ENCODE data around the gene HEPN1. TPM values are rescaled to one million over a fixed set of nuclear protein-coding genes. Genes with fewer than 3 reads are reported as not detected.

The HEPN1 gene
- total RNA-seq, 1 donor from 2014 or later = not detected

- Mint-ChIP-seq H3K36me3 (ENCODE audit: insufficient read depth) (no peaks in the 10 kb centered on the region), H3K9me3 (ENCODE audit: low read depth) (no peaks in the 10 kb centered on the region), H3K4me3 (ENCODE audit: low read depth) (no peak overlapping the region), H3K4me1 (ENCODE audit: low read depth) (no peaks in the 10 kb centered on the region), H3K27me3 (peaks cover 87% of the 10 kb centered on the region), H3K27ac (no peak overlapping the region)
- TF ChIP-seq CTCF (IDR thresholded peaks at IDR 0.05; ENCODE audit: unreplicated experiment) = no peak
- no peak for DNase-seq (ENCODE audit: low spot score, unreplicated experiment)
Measured at GRCh38 chr11:124872741-124873140, 46.3 kb upstream of the HEPN1 start.

DNA sequence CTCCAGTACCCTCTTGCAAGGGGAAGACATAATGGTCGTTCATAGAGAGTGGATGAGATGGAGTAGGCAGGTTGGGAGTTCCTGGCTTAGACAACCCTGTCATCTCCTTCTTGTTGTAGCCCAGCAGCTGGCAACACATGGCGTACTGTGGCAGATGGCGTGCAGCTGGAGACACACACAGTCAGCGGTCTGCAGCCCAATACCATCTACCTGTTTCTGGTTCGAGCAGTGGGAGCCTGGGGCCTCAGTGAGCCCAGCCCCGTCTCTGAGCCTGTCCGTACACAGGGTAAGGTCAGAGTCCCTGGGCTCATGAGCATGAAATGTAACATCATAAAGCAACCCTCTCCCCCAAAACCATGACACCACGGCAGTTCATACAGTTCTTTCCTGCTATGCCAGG lies 45.1 kb upstream of the HEPN1 start:
- DNase-seq (ENCODE audit: low spot score, unreplicated experiment) = no peak
- TF ChIP-seq CTCF (IDR thresholded peaks at IDR 0.05; ENCODE audit: unreplicated experiment) = no peak
- Mint-ChIP-seq H3K4me1 (ENCODE audit: low read depth) (no peaks in the 10 kb centered on the region), H3K9me3 (ENCODE audit: low read depth) (no peaks in the 10 kb centered on the region), H3K36me3 (ENCODE audit: insufficient read depth) (no peaks in the 10 kb centered on the region), H3K27me3 (peaks cover 84% of the 10 kb centered on the region), H3K4me3 (ENCODE audit: low read depth) (no peak overlapping the region), H3K27ac (no peak overlapping the region)

DNA sequence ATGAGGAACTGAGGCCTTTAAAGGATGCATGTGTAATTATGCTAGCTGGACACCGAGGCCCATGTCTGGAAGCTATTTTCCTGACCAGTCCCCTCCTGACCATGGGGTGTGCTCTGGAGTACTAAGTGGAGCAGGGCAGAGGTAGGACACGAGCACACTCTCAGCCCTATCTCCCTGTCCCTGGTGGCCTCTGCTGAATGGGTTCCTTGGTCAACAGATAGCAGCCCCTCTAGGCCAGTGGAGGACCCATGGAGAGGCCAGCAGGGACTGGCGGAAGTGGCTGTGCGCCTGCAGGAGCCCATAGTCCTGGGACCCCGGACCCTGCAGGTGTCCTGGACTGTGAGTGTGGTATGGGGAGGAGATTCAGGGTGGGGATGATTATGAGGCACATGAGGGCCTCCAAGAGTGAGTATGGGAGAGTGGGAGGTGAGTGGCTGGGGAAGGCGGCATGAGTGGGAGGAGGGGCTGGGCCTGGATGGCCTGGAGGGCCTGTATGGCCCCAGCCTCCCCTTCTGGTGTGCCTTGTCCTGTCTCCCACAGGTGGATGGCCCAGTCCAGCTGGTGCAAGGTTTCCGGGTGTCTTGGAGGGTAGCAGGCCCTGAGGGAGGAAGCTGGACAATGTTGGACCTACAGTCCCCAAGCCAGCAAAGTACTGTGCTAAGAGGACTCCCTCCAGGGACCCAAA lies 44.3 kb upstream of the HEPN1 start:
- Mint-ChIP-seq H3K27ac (no peak overlapping the region), H3K27me3 (peaks cover 82% of the 10 kb centered on the region), H3K36me3 (ENCODE audit: insufficient read depth) (no peaks in the 10 kb centered on the region), H3K9me3 (ENCODE audit: low read depth) (no peaks in the 10 kb centered on the region), H3K4me3 (ENCODE audit: low read depth) (no peak overlapping the region), H3K4me1 (ENCODE audit: low read depth) (no peaks in the 10 kb centered on the region)
- DNase-seq (ENCODE audit: low spot score, unreplicated experiment) = no peak
- no peak for TF ChIP-seq CTCF (IDR thresholded peaks at IDR 0.05; ENCODE audit: unreplicated experiment)

GRCh38 chr11:124875401-124875800 lies 43.6 kb upstream of the HEPN1 start:
- H3K27me3 Mint-ChIP-seq = peaks cover 80% of the 10 kb centered on the region
- no peaks in the 10 kb centered on the region for H3K36me3 Mint-ChIP-seq (ENCODE audit: insufficient read depth)
- no peaks in the 10 kb centered on the region for H3K9me3 Mint-ChIP-seq (ENCODE audit: low read depth)
- H3K27ac Mint-ChIP-seq = no peak overlapping the region
- H3K4me1 Mint-ChIP-seq (ENCODE audit: low read depth) = no peaks in the 10 kb centered on the region
- no peak for TF ChIP-seq CTCF (IDR thresholded peaks at IDR 0.05; ENCODE audit: unreplicated experiment)
- no peak for DNase-seq (ENCODE audit: low spot score, unreplicated experiment)
- H3K4me3 Mint-ChIP-seq (ENCODE audit: low read depth) = peak overlapping the region; percentile 63

DNA sequence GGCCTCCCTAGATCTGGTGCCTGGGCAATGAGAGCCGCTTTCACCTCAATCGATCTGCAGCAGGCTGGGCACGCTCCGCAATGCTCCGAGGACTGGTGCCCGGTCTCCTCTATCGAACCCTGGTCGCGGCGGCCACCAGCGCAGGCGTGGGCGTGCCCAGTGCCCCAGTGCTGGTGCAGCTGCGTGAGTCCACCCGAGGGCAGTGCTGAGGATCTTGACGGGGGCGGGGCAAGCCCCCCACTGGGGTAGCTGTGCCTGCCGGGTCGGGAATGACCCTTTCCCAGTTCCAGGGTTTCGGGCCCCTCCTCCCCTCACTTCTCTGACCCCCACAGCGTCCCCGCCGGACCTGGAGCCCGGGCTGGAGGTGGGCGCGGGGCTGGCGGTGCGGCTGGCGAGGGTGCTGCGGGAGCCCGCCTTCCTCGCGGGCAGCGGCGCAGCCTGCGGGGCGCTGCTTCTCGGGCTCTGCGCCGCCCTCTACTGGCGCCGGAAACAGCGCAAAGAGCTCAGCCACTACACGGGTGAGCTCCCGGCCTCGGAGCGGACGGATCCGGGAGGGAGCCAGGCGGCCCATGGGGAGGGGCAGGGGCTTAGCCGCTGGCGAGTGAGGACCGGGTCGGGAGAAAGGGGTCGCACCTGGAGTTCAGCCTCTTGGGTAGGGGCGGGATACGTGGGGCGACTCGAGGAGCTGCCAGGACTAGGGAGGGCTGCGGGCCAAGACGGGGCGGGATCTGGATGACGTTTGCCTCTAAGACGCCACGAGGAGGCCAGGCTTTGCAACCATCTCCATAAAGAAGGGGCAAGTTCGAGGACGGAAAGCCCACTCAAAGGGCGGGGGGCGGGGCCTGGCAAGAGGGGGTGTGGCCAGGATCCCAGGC lies 42.9 kb upstream of the HEPN1 start:
- no peaks in the 10 kb centered on the region for H3K36me3 Mint-ChIP-seq (ENCODE audit: insufficient read depth)
- peak; percentile 85 for TF ChIP-seq CTCF (IDR thresholded peaks at IDR 0.05; ENCODE audit: unreplicated experiment)
- peak; percentile 85 for DNase-seq (ENCODE audit: low spot score, unreplicated experiment)
- H3K27ac Mint-ChIP-seq = peak overlapping the region; percentile 92
- H3K4me1 Mint-ChIP-seq (ENCODE audit: low read depth) = no peaks in the 10 kb centered on the region
- peaks cover 78% of the 10 kb centered on the region for H3K27me3 Mint-ChIP-seq
- no peaks in the 10 kb centered on the region for H3K9me3 Mint-ChIP-seq (ENCODE audit: low read depth)
- H3K4me3 Mint-ChIP-seq (ENCODE audit: low read depth) = peak overlapping the region; percentile 81
